ENCODE data around the gene YJU2.

Gene YJU2

DNA sequence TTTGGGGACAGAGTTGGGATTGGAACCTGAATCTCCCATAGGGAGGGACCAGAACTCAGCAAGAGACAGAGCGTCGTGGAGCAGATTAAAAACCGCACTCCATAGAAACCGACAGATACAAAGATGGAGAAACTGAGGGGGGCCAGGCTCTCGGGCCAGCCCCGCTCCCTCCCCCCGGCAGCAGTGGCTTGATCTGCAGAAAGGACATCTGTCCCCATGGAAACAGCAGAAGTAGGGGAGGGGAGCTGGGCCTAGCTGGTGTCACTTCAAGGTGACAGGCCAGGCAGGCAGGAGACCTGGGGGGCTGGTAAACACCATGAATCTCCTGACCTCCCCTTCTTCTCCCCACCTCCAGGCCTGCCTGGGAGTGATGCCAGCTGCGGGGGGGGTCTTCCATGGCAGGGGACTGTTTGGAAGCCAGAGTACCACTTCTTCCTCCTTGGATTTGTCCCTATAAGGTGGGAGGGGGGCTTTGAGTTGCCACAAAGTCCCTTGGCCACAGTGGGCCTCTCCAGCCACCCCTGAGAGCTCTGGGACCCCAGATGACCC, 44.4 kb downstream of the YJU2 start:
- Histone ChIP-seq H3K4me1 (ENCODE audit: control insufficient read depth, low read length) (peaks cover under 1% of the 10 kb centered on the region; the same call in 1 of the 2 replicates), H3K79me2 (ENCODE audit: control insufficient read depth, low read length) (no peaks in the 10 kb centered on the region), H3K4me2 (ENCODE audit: low read length) (no peak overlapping the region), H3K9me3 (ENCODE audit: control insufficient read depth, insufficient read depth, low read length) (no peaks in the 10 kb centered on the region), H3K36me3 (ENCODE audit: control insufficient read depth, low read length) (no peaks in the 10 kb centered on the region), H3K4me3 (ENCODE audit: low read length) (no peak overlapping the region), H3F3A (ENCODE audit: control insufficient read depth, insufficient read depth) (no peaks in the 10 kb centered on the region), H3K9me2 (replicated peaks; ENCODE audit: control insufficient read depth, low read length) (no peaks in the 10 kb centered on the region), H4K20me1 (ENCODE audit: control insufficient read depth, insufficient read depth, low read depth, low read length) (no peaks in the 10 kb centered on the region), H3K27ac (ENCODE audit: low read depth, low read length) (no peak overlapping the region), H3K27me3 (ENCODE audit: control insufficient read depth, low read length) (no peaks in the 10 kb centered on the region)
- no peak for TF ChIP-seq CTCF (IDR thresholded peaks at IDR 0.05; ENCODE audit: low read depth, low read length, poor library complexity, severe bottlenecking)
- TF ChIP-seq EZH2phosphoT487 (IDR thresholded peaks at IDR 0.05; ENCODE audit: borderline replicate concordance, low read length), result no peak

DNA sequence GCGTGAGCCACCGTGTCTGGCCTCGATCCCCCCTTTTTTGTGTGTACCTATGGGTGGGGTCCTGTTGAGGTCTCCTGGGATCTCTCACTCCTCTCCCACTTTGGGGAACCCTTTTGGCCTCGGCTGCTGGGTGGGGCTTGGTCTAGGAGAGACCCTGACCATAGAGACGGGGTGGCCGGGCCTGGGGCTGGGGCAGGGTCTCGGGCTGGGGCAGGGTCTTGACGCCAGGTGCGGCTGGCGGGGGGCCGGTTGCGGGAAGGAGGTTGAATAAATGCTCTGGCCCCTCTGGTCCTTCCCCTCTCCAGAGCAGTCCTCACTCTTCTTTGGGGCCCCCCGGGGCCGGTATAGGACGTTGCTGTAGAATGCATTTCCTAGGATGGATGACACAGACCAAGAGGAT, 45.6 kb downstream of the YJU2 start:
- Histone ChIP-seq H3K36me3 (ENCODE audit: control insufficient read depth, low read length) (no peaks in the 10 kb centered on the region), H3K9me3 (ENCODE audit: control insufficient read depth, insufficient read depth, low read length) (no peaks in the 10 kb centered on the region), H3K9me2 (replicated peaks; ENCODE audit: control insufficient read depth, low read length) (no peaks in the 10 kb centered on the region), H3K4me2 (ENCODE audit: low read length) (no peak overlapping the region), H3F3A (ENCODE audit: control insufficient read depth, insufficient read depth) (no peaks in the 10 kb centered on the region), H3K79me2 (ENCODE audit: control insufficient read depth, low read length) (no peaks in the 10 kb centered on the region), H3K27ac (ENCODE audit: low read depth, low read length) (no peak overlapping the region), H3K4me3 (ENCODE audit: low read length) (no peak overlapping the region), H4K20me1 (ENCODE audit: control insufficient read depth, insufficient read depth, low read depth, low read length) (no peaks in the 10 kb centered on the region), H3K27me3 (ENCODE audit: control insufficient read depth, low read length) (no peaks in the 10 kb centered on the region), H3K4me1 (ENCODE audit: control insufficient read depth, low read length) (peaks cover 4% of the 10 kb centered on the region; the same call in 1 of the 2 replicates)
- TF ChIP-seq CTCF (IDR thresholded peaks at IDR 0.05; ENCODE audit: low read depth, low read length, poor library complexity, severe bottlenecking) (no peak), EZH2phosphoT487 (IDR thresholded peaks at IDR 0.05; ENCODE audit: borderline replicate concordance, low read length) (no peak)

DNA sequence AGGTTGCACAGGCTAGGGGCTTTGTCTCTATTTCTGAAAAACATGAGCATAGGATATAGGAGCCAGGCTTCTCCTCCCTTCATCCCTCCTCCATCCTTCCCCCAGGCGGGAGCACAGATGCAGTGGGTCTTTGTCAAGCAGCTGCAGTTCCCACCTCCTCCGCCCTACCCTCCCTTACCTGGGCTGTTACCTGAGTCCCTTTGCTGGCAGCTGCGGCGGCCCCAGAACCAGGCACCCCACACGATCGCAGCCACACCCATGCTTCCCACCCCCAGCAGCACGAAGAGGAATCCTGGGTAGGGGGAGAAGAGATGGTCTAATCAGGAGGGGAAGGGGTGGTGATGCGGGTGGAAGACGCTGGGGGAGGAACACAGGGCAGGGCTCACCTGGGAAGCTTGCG, 47.5 kb downstream of the YJU2 start:
- H3K27me3 ChIP-seq (ENCODE audit: control insufficient read depth, low read length), result no peaks in the 10 kb centered on the region
- H3K36me3 ChIP-seq (ENCODE audit: control insufficient read depth, low read length), result no peaks in the 10 kb centered on the region
- H3K4me2 ChIP-seq (ENCODE audit: low read length), result no peak overlapping the region
- no peaks in the 10 kb centered on the region for H4K20me1 ChIP-seq (ENCODE audit: control insufficient read depth, insufficient read depth, low read depth, low read length)
- no peak overlapping the region for H3K4me3 ChIP-seq (ENCODE audit: low read length)
- H3K9me2 ChIP-seq (replicated peaks; ENCODE audit: control insufficient read depth, low read length), result no peaks in the 10 kb centered on the region
- no peaks in the 10 kb centered on the region for H3K9me3 ChIP-seq (ENCODE audit: control insufficient read depth, insufficient read depth, low read length)
- TF ChIP-seq CTCF (IDR thresholded peaks at IDR 0.05; ENCODE audit: low read depth, low read length, poor library complexity, severe bottlenecking), result no peak
- TF ChIP-seq EZH2phosphoT487 (IDR thresholded peaks at IDR 0.05; ENCODE audit: borderline replicate concordance, low read length), result no peak
- H3F3A ChIP-seq (ENCODE audit: control insufficient read depth, insufficient read depth), result no peaks in the 10 kb centered on the region
- peaks cover 4% of the 10 kb centered on the region; the same call in 1 of the 2 replicates for H3K4me1 ChIP-seq (ENCODE audit: control insufficient read depth, low read length)
- H3K27ac ChIP-seq (ENCODE audit: low read depth, low read length), result no peak overlapping the region
- no peaks in the 10 kb centered on the region for H3K79me2 ChIP-seq (ENCODE audit: control insufficient read depth, low read length)

Measured in DOHH2 (cell line).